Left ventricle myocardium inferior (tissue), 1 donor: ENCODE results near the gene SERPINB3. TPM values are rescaled to one million over a fixed set of nuclear protein-coding genes. Genes with fewer than 3 reads are reported as not detected.

Source experiments
- DNase-seq: peaks from one replicate; pipeline ENCODE4 v3.0.0-alpha.2; 2020
- H3K27ac ChIP-seq: fragments of 200-600 bp; replicated peaks from 2 replicates; pipeline ENCODE4 v1.8.0; 2021
- H3K27me3 ChIP-seq: fragments of 200-600 bp; 2 replicates; pipeline ENCODE4 v1.8.0; 2021; ENCODE audit warnings: low read depth
- H3K36me3 ChIP-seq: fragments of 200-600 bp; 2 replicates; pipeline ENCODE4 v1.8.0; 2021
- H3K4me1 ChIP-seq: fragments of 200-600 bp; 2 replicates; pipeline ENCODE4 v1.8.0; 2021
- H3K4me3 ChIP-seq: fragments of 200-600 bp; 2 replicates; pipeline ENCODE4 v1.8.0; 2021; ENCODE audit warnings: mild to moderate bottlenecking, moderate library complexity
- H3K9me3 ChIP-seq: fragments of 200-600 bp; replicated peaks from 2 replicates; pipeline ENCODE4 v1.8.0; 2021
- intact Hi-C: fragments of 100-400 bp; cut with micrococcal nuclease; formaldehyde crosslinking; loops from one replicate; pipeline ENCODE4 v1.11.0; 2022
- total RNA-seq: library from RNA; stranded (reverse); fragmentation: NEBNext Ultra II Directional; extraction: Animal tissue kit (Norgen Biotek cat#: 25700); gene quantifications from one replicate; pipeline ENCODE4 v1.2.1, GENCODE V29; 2021
- TF ChIP-seq, protein P1 (sequence below): fragments of 200-600 bp; IDR thresholded peaks from 2 replicates; pipeline ENCODE4 v1.8.0; 2021; ENCODE audit warnings: antibody characterized with exemption, mild to moderate bottlenecking, borderline replicate concordance
- donor health status: DM: no; HTN: yes; CAD: no; lungs with severe emphysema.

SERPINB3 gene
- total RNA-seq, 1 donor from 2014 or later = not detected

DNA sequence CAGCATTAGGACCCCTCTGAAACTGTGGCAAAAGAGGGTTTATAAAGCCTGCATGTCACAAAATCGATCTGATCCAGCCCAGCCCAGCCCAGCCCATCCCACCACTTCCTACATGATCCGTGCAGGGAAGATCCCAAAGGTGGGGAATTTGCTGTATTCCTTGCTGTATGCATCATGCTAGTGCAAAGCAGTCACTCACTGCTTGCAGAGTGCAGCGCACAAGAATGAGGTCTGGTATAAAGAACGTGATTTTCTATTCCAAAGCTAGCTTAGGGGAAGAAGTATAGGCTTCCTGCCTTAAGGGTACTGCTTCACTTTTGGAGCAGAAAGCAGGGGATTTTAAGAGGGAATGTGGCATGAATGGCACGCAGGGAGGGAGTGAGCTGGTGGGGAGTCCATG lies 22.2 kb upstream of the SERPINB3 start:
- intact Hi-C loops = no loop called here
- DNase-seq = no peak
- no peaks in the 10 kb centered on the region for H3K27me3 ChIP-seq
- no peaks in the 10 kb centered on the region for H3K4me1 ChIP-seq
- no peak overlapping the region for H3K27ac ChIP-seq
- TF ChIP-seq, protein P1, sequence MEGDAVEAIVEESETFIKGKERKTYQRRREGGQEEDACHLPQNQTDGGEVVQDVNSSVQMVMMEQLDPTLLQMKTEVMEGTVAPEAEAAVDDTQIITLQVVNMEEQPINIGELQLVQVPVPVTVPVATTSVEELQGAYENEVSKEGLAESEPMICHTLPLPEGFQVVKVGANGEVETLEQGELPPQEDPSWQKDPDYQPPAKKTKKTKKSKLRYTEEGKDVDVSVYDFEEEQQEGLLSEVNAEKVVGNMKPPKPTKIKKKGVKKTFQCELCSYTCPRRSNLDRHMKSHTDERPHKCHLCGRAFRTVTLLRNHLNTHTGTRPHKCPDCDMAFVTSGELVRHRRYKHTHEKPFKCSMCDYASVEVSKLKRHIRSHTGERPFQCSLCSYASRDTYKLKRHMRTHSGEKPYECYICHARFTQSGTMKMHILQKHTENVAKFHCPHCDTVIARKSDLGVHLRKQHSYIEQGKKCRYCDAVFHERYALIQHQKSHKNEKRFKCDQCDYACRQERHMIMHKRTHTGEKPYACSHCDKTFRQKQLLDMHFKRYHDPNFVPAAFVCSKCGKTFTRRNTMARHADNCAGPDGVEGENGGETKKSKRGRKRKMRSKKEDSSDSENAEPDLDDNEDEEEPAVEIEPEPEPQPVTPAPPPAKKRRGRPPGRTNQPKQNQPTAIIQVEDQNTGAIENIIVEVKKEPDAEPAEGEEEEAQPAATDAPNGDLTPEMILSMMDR = no peak
- no peak overlapping the region for H3K4me3 ChIP-seq
- no peaks in the 10 kb centered on the region for H3K36me3 ChIP-seq
- H3K9me3 ChIP-seq = no peaks in the 10 kb centered on the region

GRCh38 chr18:63683152-63683551 lies 21.5 kb upstream of the SERPINB3 start:
- no peak for DNase-seq
- no peaks in the 10 kb centered on the region for H3K27me3 ChIP-seq
- H3K36me3 ChIP-seq = no peaks in the 10 kb centered on the region
- H3K4me3 ChIP-seq = no peak overlapping the region
- H3K4me1 ChIP-seq = no peaks in the 10 kb centered on the region
- H3K27ac ChIP-seq = no peak overlapping the region
- H3K9me3 ChIP-seq = no peaks in the 10 kb centered on the region
- intact Hi-C loops = no loop called here
- TF ChIP-seq, protein P1 = no peak

DNA sequence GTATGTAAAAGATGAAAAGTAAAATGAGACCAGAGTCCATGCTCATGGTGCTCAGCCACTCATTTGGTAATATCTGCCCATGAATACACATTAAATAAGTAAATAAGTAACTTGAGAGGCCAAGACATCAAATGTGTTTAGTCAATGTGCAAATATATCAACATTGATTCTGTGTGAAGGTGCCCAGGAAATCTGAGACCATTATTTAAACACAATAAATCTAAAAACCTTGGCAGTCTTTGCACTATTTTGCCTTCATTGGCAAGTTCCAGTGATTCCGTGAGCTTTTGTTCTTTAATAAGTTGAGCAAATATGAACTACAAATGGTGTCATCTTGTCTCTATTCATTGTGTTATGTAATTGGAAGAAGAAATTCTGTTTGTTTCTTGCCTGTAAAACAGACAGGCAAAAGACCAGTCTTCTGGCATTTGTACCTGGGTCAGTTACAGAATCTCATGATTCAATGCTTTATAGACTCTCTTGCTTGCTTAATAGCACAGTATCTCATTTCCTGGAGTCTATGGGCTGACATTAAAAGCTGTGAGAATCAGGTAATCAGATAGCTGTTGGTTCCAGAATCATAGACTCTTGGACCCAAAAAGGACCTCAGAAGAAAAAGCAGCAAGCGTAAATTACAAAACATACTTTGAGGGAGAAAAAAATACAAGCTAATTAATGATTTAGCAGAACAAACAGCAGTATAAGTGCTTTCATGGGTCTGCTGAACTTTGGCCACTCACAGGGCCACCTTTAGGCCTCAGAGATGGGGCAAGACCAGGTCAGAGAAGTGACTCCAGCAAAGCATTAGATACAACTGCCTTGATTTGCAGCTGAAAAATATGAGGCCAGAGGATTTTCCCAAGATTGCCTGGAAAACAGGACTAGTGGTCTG lies 20.0 kb upstream of the SERPINB3 start:
- Histone ChIP-seq H3K9me3 (no peaks in the 10 kb centered on the region), H3K4me1 (no peaks in the 10 kb centered on the region), H3K27ac (no peak overlapping the region), H3K36me3 (no peaks in the 10 kb centered on the region), H3K4me3 (no peak overlapping the region), H3K27me3 (no peaks in the 10 kb centered on the region)
- intact Hi-C loops = no loop called here
- TF ChIP-seq, protein P1 = no peak
- no peak for DNase-seq

GRCh38 chr18:63679820-63680606 lies 18.3 kb upstream of the SERPINB3 start:
- Histone ChIP-seq H3K36me3 (no peaks in the 10 kb centered on the region), H3K27me3 (no peaks in the 10 kb centered on the region), H3K9me3 (no peaks in the 10 kb centered on the region), H3K27ac (no peak overlapping the region), H3K4me1 (no peaks in the 10 kb centered on the region), H3K4me3 (no peak overlapping the region)
- intact Hi-C loops = no loop called here
- no peak for DNase-seq
- TF ChIP-seq, protein P1 = no peak

GRCh38 chr18:63677500-63678225 lies 16.0 kb upstream of the SERPINB3 start:
- Histone ChIP-seq H3K36me3 (no peaks in the 10 kb centered on the region), H3K27me3 (no peaks in the 10 kb centered on the region), H3K27ac (no peak overlapping the region), H3K9me3 (no peaks in the 10 kb centered on the region), H3K4me1 (no peaks in the 10 kb centered on the region), H3K4me3 (no peak overlapping the region)
- intact Hi-C loops = no loop called here
- TF ChIP-seq, protein P1 = no peak
- DNase-seq = no peak
